PC-9 (cell line): ENCODE measurements around the gene LIF. TPM values are rescaled to one million over a fixed set of nuclear protein-coding genes. Genes with fewer than 3 reads are reported as not detected.
A peak's percentile ranks its signal among the peaks of the same experiment; 100 is the strongest.

Source experiments
- BruUV-seq: library from RNA; stranded (reverse); fragments of 400-500 nt; replicated peaks from 2 replicates; lab custom pipeline; 2021; lab: Mats Ljungman, UMichigan
- CTCF ChIA-PET: fragments of 300-600 bp; sonication (Branson Sonifier 250); formaldehyde crosslinking; loops from one replicate; lab custom pipeline; 2022; ENCODE audit warnings: antibody characterized with exemption; lab: Charles Lee
- POLR2A ChIA-PET: fragments of 300-600 bp; sonication (Branson Sonifier 250); formaldehyde crosslinking; loops from one replicate; lab custom pipeline; 2022; ENCODE audit warnings: antibody characterized with exemption; ENCODE audit not compliant: unreplicated experiment; lab: Charles Lee
- DNase-seq, 2 experiments: peaks; one replicate each; pipeline versions ENCODE4 v3.0.0 to v3.0.0-alpha.2; 2015 to 2022; ENCODE audit warnings: mixed read lengths in 1 of 2
- H2AFZ ChIP-seq: fragments of 200-600 bp; sonication (generic); 2 replicates; pipeline ENCODE4 v1.8.1; 2017; ENCODE audit warnings: antibody characterized with exemption
- H3F3A ChIP-seq: fragments of 200-600 bp; sonication (generic); 2 replicates; pipeline ENCODE4 v1.8.1; 2017; ENCODE audit warnings: antibody characterized with exemption, mild to moderate bottlenecking, low read depth; ENCODE audit not compliant: insufficient read depth
- H3K27ac ChIP-seq: fragments of 200-600 bp; sonication (generic); 2 replicates; pipeline ENCODE4 v1.6.1; 2016; ENCODE audit warnings: mixed run types
- H3K27me3 ChIP-seq: fragments of 200-600 bp; sonication (generic); 2 replicates; pipeline ENCODE4 v1.6.1; 2016; ENCODE audit warnings: low read depth, mixed run types; ENCODE audit not compliant: insufficient read depth
- H3K36me3 ChIP-seq: fragments of 200-600 bp; sonication (generic); 2 replicates; pipeline ENCODE4 v1.6.1; 2016; ENCODE audit warnings: low read depth, mixed run types
- H3K4me1 ChIP-seq: fragments of 200-600 bp; sonication (generic); replicated peaks from 2 replicates; pipeline ENCODE4 v1.6.1; 2016; ENCODE audit warnings: mixed run types; ENCODE audit not compliant: insufficient read depth
- H3K4me2 ChIP-seq: fragments of 200-600 bp; sonication (generic); 2 replicates; pipeline ENCODE4 v1.6.1; 2017; ENCODE audit warnings: mixed run types
- H3K4me3 ChIP-seq: fragments of 200-600 bp; sonication (generic); 2 replicates; pipeline ENCODE4 v1.6.1; 2016; ENCODE audit warnings: mixed run types
- H3K79me2 ChIP-seq: fragments of 200-600 bp; sonication (generic); 2 replicates; pipeline ENCODE4 v1.6.1; 2017; ENCODE audit warnings: low read depth, mixed run types
- H3K9me2 ChIP-seq: fragments of 200-600 bp; sonication (generic); 2 replicates; pipeline ENCODE4 v1.8.1; 2017; ENCODE audit warnings: mild to moderate bottlenecking; ENCODE audit not compliant: insufficient read depth
- H3K9me3 ChIP-seq: fragments of 200-600 bp; sonication (generic); 2 replicates; pipeline ENCODE4 v1.8.1; 2016; ENCODE audit warnings: low read depth; ENCODE audit not compliant: insufficient read depth
- H4K20me1 ChIP-seq: fragments of 200-600 bp; sonication (generic); 2 replicates; pipeline ENCODE4 v1.8.1; 2017; ENCODE audit not compliant: insufficient read depth
- EZH2 ChIP-seq: fragments of 200-600 bp; sonication (generic); IDR thresholded peaks from 2 replicates; pipeline ENCODE4 v1.8.0; 2017; ENCODE audit warnings: antibody characterized with exemption, low read depth
- intact Hi-C: fragments of 100-400 bp; cut with micrococcal nuclease; formaldehyde crosslinking; loops from one replicate; pipeline ENCODE4 v1.10.0; 2022; ENCODE audit not compliant: unreplicated experiment
- total RNA-seq: library from RNA; stranded (reverse); gene quantifications from 2 replicates; pipeline ENCODE4 v1.2.3, GENCODE V29; 2021
- TF ChIP-seq, protein P1 (sequence below): fragments of 200-600 bp; sonication (generic); conservative IDR thresholded peaks from 2 replicates; pipeline ENCODE4 v1.6.1; 2017; ENCODE audit warnings: mixed run types, antibody characterized with exemption, mild to moderate bottlenecking, moderate library complexity

LIF gene
- total RNA-seq, 1 experiment from 2014 or later: 17.4 TPM

DNA sequence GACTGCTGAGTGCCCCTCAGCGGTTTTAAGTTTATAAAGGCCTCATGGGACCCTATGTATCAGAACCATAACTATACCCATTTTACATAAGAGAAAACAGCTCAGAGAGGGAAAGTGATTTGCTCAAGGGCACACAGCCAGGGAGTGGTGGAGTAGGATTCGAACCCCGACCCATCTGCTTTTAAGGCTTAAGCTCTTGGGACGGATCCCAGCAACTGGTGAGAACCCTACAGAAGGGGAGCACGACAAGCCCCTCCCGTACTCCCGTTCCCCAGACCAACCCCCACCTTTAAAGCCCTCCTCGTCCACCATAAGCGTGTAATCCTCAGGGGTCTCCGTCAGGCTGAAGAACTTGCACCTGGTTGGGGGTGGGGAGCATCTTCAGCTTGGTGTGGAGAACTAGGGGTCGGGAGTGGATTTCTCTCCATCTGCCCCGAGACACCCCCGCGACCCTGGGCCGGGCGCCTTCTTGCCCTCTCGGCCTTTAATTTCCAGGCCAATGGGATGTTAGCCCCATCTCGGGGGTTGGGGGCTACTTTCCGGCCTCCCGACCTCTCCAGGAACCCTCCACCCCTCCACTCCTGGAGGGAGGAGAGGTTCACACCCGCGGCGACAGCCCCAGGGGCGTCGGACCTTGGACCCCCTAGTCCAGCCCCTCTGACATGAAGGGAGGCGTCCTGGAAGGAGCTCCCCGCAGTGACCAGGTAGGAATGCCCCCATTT lies 42.0 kb upstream of the LIF start:
- peak overlapping the region; percentile 87 for H3K4me3 ChIP-seq
- H3K4me1 ChIP-seq: peaks cover 32% of the 10 kb centered on the region
- H3K27ac ChIP-seq: no peak overlapping the region
- H3K27me3 ChIP-seq: no peaks in the 10 kb centered on the region
- no peaks in the 10 kb centered on the region for H3K36me3 ChIP-seq
- no peaks in the 10 kb centered on the region for H4K20me1 ChIP-seq
- POLR2A ChIA-PET: interaction anchor here (0.5 to 1.0 kb wide), 7 partner anchors 14 to 662 kb away, joined by 3 to 15 read pairs (median 3); partner anchors contain the start of genes RNF215, TBC1D10A and ZMAT5
- intact Hi-C loops: loop anchor here (1.0 to 2.0 kb wide), 4 partner anchors 39 to 196 kb away; partner anchors contain the start of genes CCDC157, RNF215 and SF3A1
- no peak for DNase-seq
- H3K9me2 ChIP-seq: no peaks in the 10 kb centered on the region
- TF ChIP-seq, protein P1, sequence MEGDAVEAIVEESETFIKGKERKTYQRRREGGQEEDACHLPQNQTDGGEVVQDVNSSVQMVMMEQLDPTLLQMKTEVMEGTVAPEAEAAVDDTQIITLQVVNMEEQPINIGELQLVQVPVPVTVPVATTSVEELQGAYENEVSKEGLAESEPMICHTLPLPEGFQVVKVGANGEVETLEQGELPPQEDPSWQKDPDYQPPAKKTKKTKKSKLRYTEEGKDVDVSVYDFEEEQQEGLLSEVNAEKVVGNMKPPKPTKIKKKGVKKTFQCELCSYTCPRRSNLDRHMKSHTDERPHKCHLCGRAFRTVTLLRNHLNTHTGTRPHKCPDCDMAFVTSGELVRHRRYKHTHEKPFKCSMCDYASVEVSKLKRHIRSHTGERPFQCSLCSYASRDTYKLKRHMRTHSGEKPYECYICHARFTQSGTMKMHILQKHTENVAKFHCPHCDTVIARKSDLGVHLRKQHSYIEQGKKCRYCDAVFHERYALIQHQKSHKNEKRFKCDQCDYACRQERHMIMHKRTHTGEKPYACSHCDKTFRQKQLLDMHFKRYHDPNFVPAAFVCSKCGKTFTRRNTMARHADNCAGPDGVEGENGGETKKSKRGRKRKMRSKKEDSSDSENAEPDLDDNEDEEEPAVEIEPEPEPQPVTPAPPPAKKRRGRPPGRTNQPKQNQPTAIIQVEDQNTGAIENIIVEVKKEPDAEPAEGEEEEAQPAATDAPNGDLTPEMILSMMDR: no peak
- TF ChIP-seq EZH2: no peak
- no peaks in the 10 kb centered on the region for H3K79me2 ChIP-seq
- CTCF ChIA-PET: interaction anchor here (0.5 to 2.6 kb wide), 27 partner anchors 10 to 274 kb away, joined by 3 to 31 read pairs (median 4); partner anchors contain the start of genes CCDC157, RNF215, SEC14L2 and SF3A1
- TSS peak; percentile 30 for BruUV-seq
- no peaks in the 10 kb centered on the region for H3K9me3 ChIP-seq
- peak overlapping the region; percentile 84 for H2AFZ ChIP-seq
- peak overlapping the region; percentile 94 for H3K4me2 ChIP-seq
- H3F3A ChIP-seq: peaks cover 40% of the 10 kb centered on the region

DNA sequence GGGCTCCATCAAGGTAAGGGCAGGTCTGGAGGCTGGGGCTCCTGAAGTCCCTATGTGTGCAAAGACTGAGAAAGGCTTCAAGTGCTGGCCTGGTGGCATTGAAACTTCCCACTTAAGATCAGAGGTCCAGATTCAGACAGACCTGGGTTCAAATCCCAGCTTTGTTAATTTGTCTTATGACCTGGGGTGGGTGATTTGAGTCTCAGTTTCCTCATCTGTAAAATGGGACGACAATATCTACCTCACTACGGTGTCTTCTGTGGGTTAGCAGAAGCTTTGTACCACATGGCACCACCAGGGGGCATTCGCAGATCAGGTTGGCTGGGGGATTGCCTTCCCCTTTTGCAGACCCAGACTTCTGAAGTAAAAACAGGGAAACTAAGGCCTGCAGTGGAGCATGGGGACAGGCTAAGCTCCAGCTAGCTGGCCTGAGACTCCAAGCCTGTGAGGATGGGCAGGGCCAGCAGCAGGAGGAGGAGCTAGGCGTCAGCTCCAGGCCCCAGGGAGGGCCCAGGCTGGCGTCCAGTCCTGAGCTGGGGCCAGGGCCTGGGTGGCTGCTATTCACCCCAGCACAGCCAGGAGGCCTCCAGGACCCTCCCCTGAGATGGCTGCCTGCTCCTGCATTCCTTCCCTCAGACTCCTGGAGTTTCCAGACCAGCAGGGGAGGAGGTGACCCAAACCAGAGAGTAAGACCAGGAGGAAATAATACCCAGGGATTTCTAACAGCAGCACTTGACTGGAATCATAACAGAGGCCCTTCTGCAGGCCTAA lies 41.3 kb upstream of the LIF start:
- Histone ChIP-seq H3K9me3 (no peaks in the 10 kb centered on the region), H3K4me2 (peak overlapping the region; percentile 94), H3K4me3 (peak overlapping the region; percentile 87; the same call in 1 of the 2 replicates), H3K79me2 (no peaks in the 10 kb centered on the region), H4K20me1 (no peaks in the 10 kb centered on the region), H3K27me3 (no peaks in the 10 kb centered on the region), H2AFZ (no peak overlapping the region), H3F3A (peaks cover 40% of the 10 kb centered on the region), H3K27ac (no peak overlapping the region), H3K9me2 (no peaks in the 10 kb centered on the region), H3K36me3 (no peaks in the 10 kb centered on the region), H3K4me1 (peaks cover 32% of the 10 kb centered on the region)
- intact Hi-C loops: loop anchor here (1.0 to 2.0 kb wide), 5 partner anchors 32 to 197 kb away; partner anchors contain the start of genes CCDC157, RNF215 and SF3A1
- BruUV-seq: no TSS peak
- ChIA-PET POLR2A (interaction anchor here (0.5 to 1.0 kb wide), 10 partner anchors 13 to 805 kb away, joined by 3 to 19 read pairs (median 4); partner anchors contain the start of genes CCDC157, RNF215, SF3A1 and TBC1D10A), CTCF (interaction anchor here (0.5 to 2.6 kb wide), 27 partner anchors 10 to 355 kb away, joined by 3 to 31 read pairs (median 4); partner anchors contain the start of genes CCDC157, RNF215, SEC14L2 and SF3A1)
- DNase-seq: peak; percentile 87 to 88
- TF ChIP-seq EZH2: no peak
- TF ChIP-seq, protein P1: peak; percentile 88
